ENCODE results near the gene MAN2B2. TPM values are rescaled to one million over a fixed set of nuclear protein-coding genes. Genes with fewer than 3 reads are reported as not detected.

MAN2B2 gene
- total RNA-seq, 1 experiment from 2014 or later: 5.9 TPM

DNA sequence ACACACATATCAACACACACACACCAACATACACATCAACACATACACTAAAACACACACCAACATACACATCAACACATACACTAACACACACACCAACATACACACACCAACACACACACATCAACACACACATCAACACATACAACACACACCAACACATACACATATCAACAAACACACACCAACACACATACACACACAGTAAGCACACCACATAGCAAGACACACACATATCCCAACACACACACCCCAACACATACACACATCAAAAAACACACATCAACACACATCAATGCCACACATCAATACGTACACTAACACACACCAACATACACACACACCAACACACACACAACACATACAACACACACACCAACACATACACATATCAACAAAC lies 40.9 kb upstream of the MAN2B2 start:
- Histone ChIP-seq H4K5ac (ENCODE audit: insufficient read length, low read depth, low read length) (no peak overlapping the region), H4K91ac (ENCODE audit: insufficient read length, low read depth, low read length) (no peak overlapping the region), H3K9ac (ENCODE audit: extremely low read depth, insufficient read length, low read length) (no peak overlapping the region), H3K27ac (ENCODE audit: insufficient read length, low read depth, low read length) (no peak overlapping the region), H3K79me1 (ENCODE audit: insufficient read depth, low read depth, low read length, poor library complexity, severe bottlenecking) (no peaks in the 10 kb centered on the region), H3K18ac (ENCODE audit: insufficient read length, low read depth, low read length) (no peak overlapping the region), H2AK5ac (ENCODE audit: insufficient read length, low read length) (no peak overlapping the region), H3K14ac (ENCODE audit: insufficient read depth, low read length) (no peak overlapping the region), H3T11ph (ENCODE audit: low read length) (no peak overlapping the region), H3K56ac (ENCODE audit: insufficient read length, low read depth, low read length) (no peak overlapping the region), H4K8ac (replicated peaks; ENCODE audit: insufficient read length, low read depth, low read length) (no peak overlapping the region), H3K9me3 (ENCODE audit: control insufficient read depth, low read depth, low read length) (no peaks in the 10 kb centered on the region), H2BK120ac (ENCODE audit: low read depth, low read length, poor library complexity, severe bottlenecking) (no peak overlapping the region), H2BK5ac (ENCODE audit: insufficient read length, low read length) (no peak overlapping the region), H3K23ac (ENCODE audit: insufficient read length, low read depth, low read length) (no peak overlapping the region), H3K27me3 (ENCODE audit: insufficient read depth, low read length) (0 out of 2 replicates have a peak, but pooled peaks cover 2% of the 10 kb centered on the region), H3K4ac (ENCODE audit: low read depth, low read length) (no peak overlapping the region), H3K4me1 (ENCODE audit: insufficient read depth, low read length) (no peaks in the 10 kb centered on the region), H2AFZ (ENCODE audit: low read length) (no peak overlapping the region), H2BK20ac (ENCODE audit: low read depth, low read length, poor library complexity, severe bottlenecking) (no peak overlapping the region), H4K20me1 (ENCODE audit: control insufficient read depth, insufficient read depth, insufficient read length) (no peaks in the 10 kb centered on the region), H2BK12ac (ENCODE audit: insufficient read length, low read depth, low read length) (no peak overlapping the region), H3K23me2 (ENCODE audit: insufficient read length, low read depth, low read length, poor library complexity, severe bottlenecking) (no peaks in the 10 kb centered on the region), H2BK15ac (ENCODE audit: low read depth, low read length) (no peak overlapping the region), H3K4me2 (ENCODE audit: insufficient read depth, insufficient read length, low read length) (no peak overlapping the region), H3K79me2 (ENCODE audit: insufficient read depth, low read length) (no peaks in the 10 kb centered on the region)
- H3K4me3 Mint-ChIP-seq: no peak overlapping the region
- H3K27me3 Mint-ChIP-seq (ENCODE audit: low read depth): peaks cover 22% of the 10 kb centered on the region
- no peaks in the 10 kb centered on the region; a peak in 1 of 7 replicates for H3K36me3 Mint-ChIP-seq (ENCODE audit: insufficient read depth in 1 of 3, low read depth in 3 of 3)
- WGBS (ENCODE audit: extremely low coverage, insufficient read length, low lambda C conversion rate): 100% methylated on average over 1 of the region's 1 CpG
- H3K4me1 Mint-ChIP-seq: peaks cover under 1 to 1% of the 10 kb centered on the region in 2 experiments; a peak in 3 of 4 replicates
- no peak overlapping the region for H3K27ac Mint-ChIP-seq
- H3K9me3 Mint-ChIP-seq: peaks cover 0 to 4% of the 10 kb centered on the region in 2 experiments; a peak in 1 of 5 replicates
- TF ChIP-seq, protein P1, sequence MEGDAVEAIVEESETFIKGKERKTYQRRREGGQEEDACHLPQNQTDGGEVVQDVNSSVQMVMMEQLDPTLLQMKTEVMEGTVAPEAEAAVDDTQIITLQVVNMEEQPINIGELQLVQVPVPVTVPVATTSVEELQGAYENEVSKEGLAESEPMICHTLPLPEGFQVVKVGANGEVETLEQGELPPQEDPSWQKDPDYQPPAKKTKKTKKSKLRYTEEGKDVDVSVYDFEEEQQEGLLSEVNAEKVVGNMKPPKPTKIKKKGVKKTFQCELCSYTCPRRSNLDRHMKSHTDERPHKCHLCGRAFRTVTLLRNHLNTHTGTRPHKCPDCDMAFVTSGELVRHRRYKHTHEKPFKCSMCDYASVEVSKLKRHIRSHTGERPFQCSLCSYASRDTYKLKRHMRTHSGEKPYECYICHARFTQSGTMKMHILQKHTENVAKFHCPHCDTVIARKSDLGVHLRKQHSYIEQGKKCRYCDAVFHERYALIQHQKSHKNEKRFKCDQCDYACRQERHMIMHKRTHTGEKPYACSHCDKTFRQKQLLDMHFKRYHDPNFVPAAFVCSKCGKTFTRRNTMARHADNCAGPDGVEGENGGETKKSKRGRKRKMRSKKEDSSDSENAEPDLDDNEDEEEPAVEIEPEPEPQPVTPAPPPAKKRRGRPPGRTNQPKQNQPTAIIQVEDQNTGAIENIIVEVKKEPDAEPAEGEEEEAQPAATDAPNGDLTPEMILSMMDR (conservative IDR thresholded peaks at IDR 0.05): no peak
- DNase-seq: no peak

Measured in H9 (cell line).